Esophagus squamous epithelium (tissue), 5 donors: ENCODE data around the gene ZNF829. TPM values are rescaled to one million over a fixed set of nuclear protein-coding genes. Genes with fewer than 3 reads are reported as not detected.

Experiments used
- DNase-seq: peaks from one replicate; lab custom pipeline; 2025; lab: John Stamatoyannopoulos, UW
- H3K27ac ChIP-seq, 4 donors: fragments of 200-600 bp; sonication (generic); one replicate each; pipeline ENCODE4 v1.5.1; 2016 to 2019; ENCODE audit warnings: mild to moderate bottlenecking in 1 of 4
- H3K27me3 ChIP-seq, 4 donors: fragments of 200-600 bp; sonication (generic); 1 replicate in 3 of 4; 2 replicates in 1 of 4; pipeline versions ENCODE4 v1.5.1 to v1.6.0; 2017 to 2021; ENCODE audit warnings: antibody characterized with exemption in 1 of 4
- H3K36me3 ChIP-seq, 3 donors: fragments of 200-600 bp; sonication (generic); one replicate each; pipeline ENCODE4 v1.5.1; 2016 to 2019
- H3K4me1 ChIP-seq, 3 donors: fragments of 200-600 bp; sonication (generic); one replicate each; pipeline ENCODE4 v1.5.1; 2017 to 2019
- H3K4me3 ChIP-seq, 4 donors: fragments of 200-600 bp; sonication (generic); 1 replicate in 3 of 4; 2 replicates in 1 of 4; pipeline ENCODE4 v1.5.1; 2016 to 2019; ENCODE audit warnings: mild to moderate bottlenecking in 2 of 4, moderate library complexity in 1 of 4
- H3K9me3 ChIP-seq, 3 donors: fragments of 200-600 bp; sonication (generic); one replicate each; pipeline ENCODE4 v1.5.1; 2016 to 2019
- CTCF ChIP-seq, 6 experiments: fragments of 450-650 bp in 4 of 6; fragments of 200-600 bp in 2 of 6; sonication (generic) in 2 of 6; IDR thresholded peaks; one replicate each; pipeline ENCODE4 v1.5.1; 2016 to 2019; ENCODE audit warnings: antibody characterized with exemption in 6 of 6, mild to moderate bottlenecking in 4 of 6, moderate library complexity in 4 of 6
- POLR2A ChIP-seq, 4 donors: fragments of 450-650 bp; IDR thresholded peaks; one replicate each; pipeline ENCODE4 v1.6.1; 2017; ENCODE audit warnings: antibody characterized with exemption in 4 of 4, mild to moderate bottlenecking in 4 of 4, moderate library complexity in 3 of 4
- WGBS, 2 donors: methylation state at CpG; one replicate each; pipeline ENCODE4 v1.1.5; 2018; 5-methylcytosine and 5-hydroxymethylcytosine counted together
- intact Hi-C: fragments of 100-400 bp; cut with DNase I; formaldehyde crosslinking; loops from one replicate; pipeline ENCODE4 v1.15.0; 2022
- total RNA-seq, 4 donors: library from RNA; depleted of rRNA; stranded (reverse); fragments of >200 nt; gene quantifications; one replicate each; pipeline ENCODE4 v1.1.0, GENCODE V29; 2016
- donor health status: DM: yes; HTN: yes; CAD: no.

The ZNF829 gene
- total RNA-seq, 4 donors from 2014 or later: 0.70 to 2.7 (median 1.9) TPM

DNA sequence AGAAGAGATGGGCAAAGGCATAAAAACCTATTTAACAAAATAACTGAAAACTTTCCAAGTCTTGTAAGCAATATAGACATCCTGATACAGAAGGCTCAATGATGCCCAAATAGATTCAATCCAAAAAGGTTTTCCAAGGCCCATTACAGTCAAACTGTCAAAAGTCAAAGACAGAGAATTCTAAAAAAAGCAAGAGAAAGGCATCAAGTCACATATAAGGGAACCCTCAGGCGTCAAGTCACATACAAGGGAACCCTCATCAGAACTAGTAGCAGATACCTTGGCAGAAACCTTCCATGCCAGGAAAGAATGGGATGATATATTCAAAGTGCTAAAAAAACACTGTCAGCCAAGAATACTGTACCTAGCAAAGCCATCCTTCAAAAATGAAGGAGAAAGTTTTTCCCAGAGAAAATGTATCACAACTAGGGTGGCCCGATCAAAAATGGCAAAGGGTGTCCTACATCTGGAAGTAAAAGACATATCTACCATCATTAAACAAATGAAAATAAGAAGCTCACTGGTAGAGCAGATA, 21.2 kb downstream of the ZNF829 start:
- Histone ChIP-seq H3K27ac (no peak overlapping the region), H3K9me3 (peaks cover 17 to 100% (median 99%) of the 10 kb centered on the region in 3 donors), H3K4me3 (no peak overlapping the region), H3K27me3 (no peaks in the 10 kb centered on the region), H3K36me3 (peaks cover 12 to 100% (median 22%) of the 10 kb centered on the region in 3 donors), H3K4me1 (no peaks in the 10 kb centered on the region)
- no peak for DNase-seq
- intact Hi-C loops: no loop called here
- WGBS, 2 donors: 86 to 90% methylated on average over 2 of the region's 2 CpGs
- TF ChIP-seq POLR2A (IDR thresholded peaks at IDR 0.05) (no peak), CTCF (IDR thresholded peaks at IDR 0.05) (no peak)

GRCh38 chr19:36891768-36892357, 24.2 kb downstream of the ZNF829 start:
- TF ChIP-seq CTCF (IDR thresholded peaks at IDR 0.05) (no peak), POLR2A (IDR thresholded peaks at IDR 0.05) (no peak)
- Histone ChIP-seq H3K4me3 (no peak overlapping the region), H3K27ac (no peak overlapping the region), H3K36me3 (peaks cover 12 to 79% (median 16%) of the 10 kb centered on the region in 3 donors), H3K27me3 (no peaks in the 10 kb centered on the region), H3K4me1 (no peaks in the 10 kb centered on the region), H3K9me3 (peaks cover 20 to 100% (median 98%) of the 10 kb centered on the region in 3 donors)
- 90 to 94% methylated on average over 3 of the region's 3 CpGs for WGBS, 2 donors
- no peak for DNase-seq
- intact Hi-C loops: no loop called here

- H3K27ac ChIP-seq: no peak overlapping the region
- WGBS, 2 donors: 98% methylated on average over 10 of the region's 10 CpGs
- intact Hi-C loops: no loop called here
- DNase-seq: no peak
- H3K27me3 ChIP-seq: no peaks in the 10 kb centered on the region
- no peaks in the 10 kb centered on the region for H3K4me1 ChIP-seq
- peak overlapping the region in 1 of 4 donors; percentile 10 for H3K4me3 ChIP-seq
- TF ChIP-seq CTCF (IDR thresholded peaks at IDR 0.05) (no peak), POLR2A (IDR thresholded peaks at IDR 0.05) (no peak)
- H3K36me3 ChIP-seq: peaks cover 0 to 83% (median 14%) of the 10 kb centered on the region in 3 donors
- peaks cover 22 to 100% (median 93%) of the 10 kb centered on the region in 3 donors for H3K9me3 ChIP-seq
Observed at GRCh38 chr19:36876993-36877938, 38.8 kb downstream of the ZNF829 start.

DNA sequence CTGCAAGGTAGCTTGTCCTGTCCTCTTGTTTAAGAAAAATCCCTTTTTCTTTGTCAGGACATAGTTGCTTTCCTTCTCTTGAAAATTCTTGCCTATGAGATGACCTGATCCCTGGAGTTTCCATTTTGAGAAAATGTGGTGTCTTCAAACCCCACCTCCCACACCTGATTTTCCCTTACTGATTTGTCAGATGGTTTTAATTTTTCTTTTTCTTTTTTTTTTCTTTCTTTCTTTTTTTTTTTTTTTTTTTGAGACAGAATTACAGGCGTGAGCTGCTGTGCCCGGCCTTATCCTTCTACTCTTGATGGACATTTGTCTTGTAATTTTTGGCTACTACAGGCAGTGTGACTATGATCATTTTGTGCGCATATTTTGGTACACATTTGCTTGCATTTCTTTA, 64.2 kb downstream of the ZNF829 start:
- WGBS, 2 donors: 95 to 100% methylated on average over 3 of the region's 3 CpGs

More for the DNA sequence above, 64.2 kb downstream of the ZNF829 start:
- Histone ChIP-seq H3K27ac (no peak overlapping the region), H3K9me3 (peaks cover 0 to 36% (median 17%) of the 10 kb centered on the region in 3 donors), H3K4me3 (peak overlapping the region in 2 of 4 donors; percentile 72 to 93), H3K27me3 (no peaks in the 10 kb centered on the region), H3K36me3 (peaks cover 0 to 48% (median 3%) of the 10 kb centered on the region in 3 donors), H3K4me1 (peaks cover 0 to 25% (median 11%) of the 10 kb centered on the region in 3 donors)
- DNase-seq: no peak
- TF ChIP-seq CTCF (IDR thresholded peaks at IDR 0.05) (no peak), POLR2A (IDR thresholded peaks at IDR 0.05) (no peak)
- intact Hi-C loops: no loop called here
